Mesenteric fat pad (tissue), 1 donor: ENCODE measurements around the gene SH3RF1. TPM values are rescaled to one million over a fixed set of nuclear protein-coding genes. Genes with fewer than 3 reads are reported as not detected.
"Not testable (repeated sequence)": the region's sequence is repeated elsewhere in the genome, so short reads cannot be mapped to it uniquely, and the experiment has no call there.

Experiments used
- DNase-seq: peaks from one replicate; pipeline ENCODE4 v3.0.0-alpha.2; 2020; ENCODE audit warnings: low spot score
- total RNA-seq: library from RNA; stranded (reverse); fragmentation: NEBNext Ultra II Directional; extraction: Animal tissue kit (Norgen Biotek cat#: 25700); gene quantifications from one replicate; pipeline ENCODE4 v1.2.1, GENCODE V29; 2021
- donor health status: DM: yes; HTN: yes; CAD: no.

The SH3RF1 gene
- total RNA-seq, 1 donor from 2014 or later, result 30.3 TPM

- DNase-seq, result no peak
Measured at GRCh38 chr4:169202145-169202699, 68.5 kb downstream of the SH3RF1 start.

- DNase-seq, result no peak
Measured at GRCh38 chr4:169201222-169202144, 69.3 kb downstream of the SH3RF1 start.

GRCh38 chr4:169200361-169201030 is 70.3 kb downstream of the SH3RF1 start:
- DNase-seq, result no peak

GRCh38 chr4:169199184-169199583 is 71.6 kb downstream of the SH3RF1 start:
- DNase-seq, result no peak

- no peak for DNase-seq
Measured at GRCh38 chr4:169198167-169198566, 72.6 kb downstream of the SH3RF1 start.

GRCh38 chr4:169197206-169197605 is 73.5 kb downstream of the SH3RF1 start:
- not testable (repeated sequence) for DNase-seq

GRCh38 chr4:169195032-169195431 is 75.7 kb downstream of the SH3RF1 start:
- DNase-seq, result no peak

- DNase-seq, result not testable (repeated sequence)
Measured at GRCh38 chr4:169189968-169190367, 80.8 kb downstream of the SH3RF1 start.

- DNase-seq, result no peak
Measured at GRCh38 chr4:169189372-169189771, 81.4 kb downstream of the SH3RF1 start.

GRCh38 chr4:169188204-169188603 is 82.6 kb downstream of the SH3RF1 start:
- no peak for DNase-seq

GRCh38 chr4:169185133-169185956 is 85.4 kb downstream of the SH3RF1 start:
- DNase-seq, result no peak

- no peak for DNase-seq
Measured at GRCh38 chr4:169184686-169185085, 86.1 kb downstream of the SH3RF1 start.

GRCh38 chr4:169184236-169184635 is 86.5 kb downstream of the SH3RF1 start:
- no peak for DNase-seq

- no peak for DNase-seq
Measured at GRCh38 chr4:169183581-169183980, 87.2 kb downstream of the SH3RF1 start.

- no peak for DNase-seq
Measured at GRCh38 chr4:169179609-169180521, 90.9 kb downstream of the SH3RF1 start.

- not testable (repeated sequence) for DNase-seq
Measured at GRCh38 chr4:169178092-169178491, 92.7 kb downstream of the SH3RF1 start.

- no peak for DNase-seq
Measured at GRCh38 chr4:169175476-169175875, 95.3 kb downstream of the SH3RF1 start.

- DNase-seq, result no peak
Measured at GRCh38 chr4:169175035-169175434, 95.7 kb downstream of the SH3RF1 start.

GRCh38 chr4:169174247-169174646 is 96.5 kb downstream of the SH3RF1 start:
- no peak for DNase-seq
